Psoas muscle (tissue), 8 donors: Measurements from ENCODE around the gene SMARCD2. TPM values are rescaled to one million over a fixed set of nuclear protein-coding genes. Genes with fewer than 3 reads are reported as not detected.

Experiments used
- ATAC-seq, 4 donors: fragments of 200-7000 bp; cut with Tn5 transposase; one replicate each; pipeline ENCODE4 v1.9.1; 2020; ENCODE audit warnings: moderate library complexity in 3 of 4, mild to moderate bottlenecking in 2 of 4
- DNase-seq, 2 donors: peaks; one replicate each; pipeline ENCODE4 v3.0.0-alpha.2; 2020
- H3K27ac ChIP-seq: fragments of 200-600 bp; one replicate; pipeline ENCODE4 v1.8.0; 2022
- H3K27me3 ChIP-seq, 3 donors: fragments of 200-600 bp in 1 of 3; one replicate each; pipeline versions ENCODE4 v1.6.1 to v1.8.0; 2013 to 2022; ENCODE audit warnings: low read length in 2 of 3, mild to moderate bottlenecking in 2 of 3, moderate library complexity in 1 of 3; ENCODE audit not compliant: insufficient read depth in 3 of 3
- H3K36me3 ChIP-seq, 2 donors: fragments of 200-600 bp in 1 of 2; one replicate each; pipeline versions ENCODE4 v1.6.1 to v1.8.0; 2013 to 2022; ENCODE audit warnings: low read depth in 1 of 2, mild to moderate bottlenecking in 1 of 2, moderate library complexity in 1 of 2; ENCODE audit not compliant: insufficient read depth in 1 of 2
- H3K4me1 ChIP-seq: fragments of 200-600 bp; one replicate; pipeline ENCODE4 v1.8.0; 2022
- H3K4me3 ChIP-seq: fragments of 200-600 bp; one replicate; pipeline ENCODE4 v1.8.0; 2022; ENCODE audit warnings: mild to moderate bottlenecking
- H3K9me3 ChIP-seq: fragments of 200-600 bp; one replicate; pipeline ENCODE4 v1.8.0; 2022
- CTCF ChIP-seq: fragments of 200-600 bp; IDR thresholded peaks from one replicate; pipeline ENCODE4 v1.8.0; 2022; ENCODE audit warnings: antibody characterized with exemption
- WGBS, 3 donors: extraction: QIAGEN DNeasy Blood & Tissue Kit; methylation state at CpG; one replicate each; pipeline versions ENCODE4 v1.1.6 to v1.1.7; 2013; 5-methylcytosine and 5-hydroxymethylcytosine counted together
- intact Hi-C, 2 donors: fragments of 100-400 bp; cut with DNase I; formaldehyde crosslinking; loops; one replicate each; pipeline versions ENCODE4 v1.11.0 to v1.14.2; 2022
- polyA plus RNA-seq, 3 donors: library from polyadenylated mRNA; stranded (reverse); fragments of 200-250 nt; gene quantifications; one replicate each; pipeline ENCODE4 v1.2.3, GENCODE V29; 2013
- total RNA-seq, 4 donors: library from RNA; stranded (reverse); fragmentation: NEBNext Ultra II Directional in 2 of 4; extraction: Animal tissue kit (Norgen Biotek cat#: 25700) in 2 of 4; gene quantifications; one replicate each; pipeline versions ENCODE4 v1.2.1 to v1.2.4, GENCODE V29; 2021 to 2023
- donor health status: healthy with polysubstance abuse.
- donor health status: DM: no; HTN: no; CAD: no; lungs with moderate emphysema.
- donor health status: Bipolar disorder and iron deficiency.
- donor health status: healthy.
- donor health status: DM: yes; HTN: yes; CAD: no.
- donor health status: DM: no; HTN: no; CAD: no.
- donor health status: DM: no; HTN: no; CAD: no.
- donor health status: DM: yes; HTN: yes; CAD: no.

Gene SMARCD2
- total and polyA plus RNA-seq, 7 donors = 9.4 to 26.9 (median 15.4) TPM

DNA sequence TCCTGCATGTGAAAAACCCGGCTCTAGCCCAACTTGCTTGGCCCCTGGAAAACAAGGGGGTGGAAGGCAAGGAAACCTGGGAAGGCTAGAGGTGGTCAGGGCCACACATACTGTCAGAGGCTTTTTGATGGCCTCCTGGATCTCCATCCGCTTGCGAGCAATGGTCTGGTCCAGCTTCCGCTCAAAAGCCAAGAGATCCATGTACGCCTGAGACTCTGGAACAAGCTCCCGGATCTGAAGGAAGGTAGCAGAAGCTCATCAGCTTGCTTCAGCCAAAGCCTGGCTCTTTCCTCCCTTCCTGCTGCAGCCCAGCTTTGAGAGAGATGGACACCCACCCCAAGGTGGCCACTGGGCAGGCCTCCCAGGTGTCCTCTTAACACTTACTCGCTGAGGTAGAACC lies 5.7 kb downstream of the SMARCD2 start:
- Histone ChIP-seq H3K27ac (no peak overlapping the region), H3K36me3 (peaks cover 14 to 54% of the 10 kb centered on the region in 2 donors), H3K9me3 (no peaks in the 10 kb centered on the region), H3K4me3 (no peak overlapping the region), H3K27me3 (no peaks in the 10 kb centered on the region), H3K4me1 (peaks cover 55% of the 10 kb centered on the region)
- no peak for TF ChIP-seq CTCF
- ATAC-seq (no peak), DNase-seq (no peak)
- intact Hi-C loops = loop anchor here in 1 of 2 donors (5.0 kb wide), 1 partner anchor 140 kb away; no protein-coding TSS in a partner anchor
- WGBS, 3 donors = 91 to 97% (median 93%) methylated on average over 7 of the region's 7 CpGs

DNA sequence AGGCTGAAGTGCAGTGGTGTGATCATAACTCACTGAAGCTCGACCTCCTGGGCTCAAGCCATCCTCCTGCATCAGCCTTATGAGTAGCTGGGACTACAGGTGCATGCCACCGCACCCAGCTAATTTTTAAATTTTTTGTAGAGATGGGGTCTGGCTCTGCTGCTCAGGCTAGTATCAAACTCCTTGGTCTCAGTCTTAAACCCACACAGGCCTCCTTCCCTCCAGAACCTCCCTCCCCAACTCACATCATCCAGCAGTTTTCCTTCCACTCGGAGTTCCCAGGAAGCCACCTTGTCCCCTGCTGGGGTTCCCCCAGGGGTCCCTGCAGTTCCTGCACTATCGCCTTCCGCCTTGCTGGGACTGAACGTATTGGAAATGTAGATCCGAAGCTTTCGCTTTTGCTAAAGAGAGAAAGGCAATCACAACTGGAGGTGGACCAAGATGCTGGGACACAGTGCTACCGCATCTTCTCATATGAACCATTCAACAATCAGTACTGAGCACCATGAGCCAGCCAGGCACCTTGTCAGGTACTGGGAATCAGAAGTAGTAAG lies 7.2 kb downstream of the SMARCD2 start:
- DNase-seq = no peak
- intact Hi-C loops = loop anchor here in 1 of 2 donors (5.0 kb wide), 1 partner anchor 138 kb away; no protein-coding TSS in a partner anchor
- WGBS, 3 donors = 86 to 89% (median 86%) methylated on average over 9 of the region's 9 CpGs
- Histone ChIP-seq H3K9me3 (no peaks in the 10 kb centered on the region), H3K4me3 (no peak overlapping the region), H3K36me3 (peaks cover 23 to 70% of the 10 kb centered on the region in 2 donors), H3K4me1 (peaks cover 43% of the 10 kb centered on the region), H3K27me3 (no peaks in the 10 kb centered on the region), H3K27ac (peak overlapping the region; percentile 3)
- TF ChIP-seq CTCF = no peak
- ATAC-seq = no peak

- peak; percentile 47 for TF ChIP-seq CTCF
- peak; percentile 59 to 78 for DNase-seq
- WGBS, 3 donors = 35 to 44% (median 39%) methylated on average over 13 of the region's 13 CpGs
- peak; percentile 43 to 64 (median 52) for ATAC-seq
- no peaks in the 10 kb centered on the region for H3K9me3 ChIP-seq
- intact Hi-C loops = loop anchor here in 1 of 2 donors (5.0 kb wide), 1 partner anchor 137 kb away; no protein-coding TSS in a partner anchor
- H3K36me3 ChIP-seq = peaks cover 30 to 76% of the 10 kb centered on the region in 2 donors
- no peaks in the 10 kb centered on the region for H3K27me3 ChIP-seq
- peaks cover 39% of the 10 kb centered on the region for H3K4me1 ChIP-seq
- H3K27ac ChIP-seq = peak overlapping the region; percentile 3
- no peak overlapping the region for H3K4me3 ChIP-seq
Measured at GRCh38 chr17:63834431-63835166, 7.9 kb downstream of the SMARCD2 start.

DNA sequence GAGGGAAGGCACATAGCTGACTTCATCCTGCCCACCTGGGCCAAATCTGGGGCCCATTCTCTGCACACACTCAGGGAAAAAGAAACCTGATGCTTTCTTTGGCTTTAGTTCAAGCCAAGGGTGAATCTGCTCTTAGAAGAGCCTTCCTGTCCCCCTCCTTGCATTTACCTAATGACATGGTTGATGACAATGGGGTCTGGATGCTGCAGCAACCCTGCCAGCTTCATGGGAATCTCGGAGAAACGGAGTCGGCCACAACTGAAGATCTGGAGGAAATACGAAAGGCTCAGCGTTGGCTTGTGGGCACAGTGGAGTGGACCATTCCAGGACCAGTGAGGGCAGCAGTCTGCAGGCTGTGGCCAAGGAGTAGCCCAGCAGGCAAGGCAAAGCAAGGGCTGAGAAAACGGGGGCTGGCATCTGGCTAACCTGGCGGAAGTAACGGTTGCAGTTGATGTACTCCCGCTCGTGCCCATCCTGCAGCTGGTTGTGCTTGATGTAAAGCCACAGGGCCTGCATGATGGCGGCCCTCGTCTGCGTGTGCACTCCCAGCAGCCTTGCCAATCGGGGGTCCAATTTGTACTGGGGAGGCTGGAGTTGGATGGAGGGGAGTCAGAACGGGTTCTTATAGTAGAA lies 8.6 kb downstream of the SMARCD2 start:
- no peak overlapping the region for H3K27ac ChIP-seq
- no peak for DNase-seq
- no peak for TF ChIP-seq CTCF
- no peak overlapping the region for H3K4me3 ChIP-seq
- no peak for ATAC-seq
- WGBS, 3 donors = 78 to 86% (median 79%) methylated on average over 15 of the region's 15 CpGs
- H3K36me3 ChIP-seq = peaks cover 31 to 83% of the 10 kb centered on the region in 2 donors
- no peaks in the 10 kb centered on the region for H3K27me3 ChIP-seq
- intact Hi-C loops = no loop called here
- H3K4me1 ChIP-seq = peaks cover 39% of the 10 kb centered on the region
- H3K9me3 ChIP-seq = no peaks in the 10 kb centered on the region
